ENCODE data around the gene GRM8.
"Not testable (repeated sequence)": the region's sequence is repeated elsewhere in the genome, so short reads cannot be mapped to it uniquely, and the experiment has no call there.

DNA sequence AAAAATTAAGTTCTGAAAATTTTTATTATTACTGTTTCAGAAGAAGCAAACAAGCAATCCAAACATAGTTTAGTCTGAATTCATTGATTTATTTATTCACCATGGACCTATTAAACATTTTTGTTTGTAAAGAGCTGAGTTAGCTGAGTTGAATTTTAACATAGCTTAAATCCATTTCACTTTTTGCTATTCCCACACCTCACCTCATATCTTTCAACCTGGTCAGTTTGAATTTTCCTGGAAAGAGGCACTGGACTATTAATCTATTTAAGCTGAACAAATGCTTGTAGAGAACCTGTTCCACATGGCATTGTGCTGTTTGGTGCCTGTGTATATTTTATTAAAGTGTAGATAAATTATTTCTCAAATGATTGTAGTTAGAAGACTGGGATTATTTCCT is 344.2 kb downstream of the GRM8 start:
- TF ChIP-seq CTCF, POLR2A (IDR thresholded peaks at IDR 0.05): not testable (repeated sequence)
